Lung (tissue), 12 donors: ENCODE results near the gene DCLK2. TPM values are rescaled to one million over a fixed set of nuclear protein-coding genes. Genes with fewer than 3 reads are reported as not detected.

Experiments
- ATAC-seq: fragments of 200-7000 bp; cut with Tn5 transposase; one replicate; pipeline ENCODE4 v1.9.1; 2020; ENCODE audit warnings: moderate number of reproducible peaks; ENCODE audit not compliant: insufficient read depth, low FRiP score
- DNase-seq, 3 donors: peaks; one replicate each; pipeline ENCODE4 v3.0.0-alpha.2; 2013 to 2017
- H3K27ac ChIP-seq, 2 donors: one replicate each; pipeline ENCODE4 v1.5.1; 2013; ENCODE audit warnings: mild to moderate bottlenecking in 2 of 2, moderate library complexity in 2 of 2, control low read depth in 1 of 2, inconsistent platforms in 1 of 2, low read depth in 1 of 2, low read length in 1 of 2
- H3K27me3 ChIP-seq, 3 donors: one replicate each; pipeline ENCODE4 v1.5.1; 2013; ENCODE audit warnings: low read length in 2 of 3; ENCODE audit not compliant: control insufficient read depth in 3 of 3, insufficient read depth in 3 of 3
- H3K36me3 ChIP-seq, 4 donors: one replicate each; pipeline ENCODE4 v1.5.1; 2013; ENCODE audit warnings: low read length in 4 of 4, mild to moderate bottlenecking in 1 of 4, moderate library complexity in 1 of 4; ENCODE audit not compliant: control insufficient read depth in 4 of 4, insufficient read depth in 4 of 4
- H3K4me1 ChIP-seq, 5 donors: one replicate each; pipeline ENCODE4 v1.5.1; 2013; ENCODE audit warnings: low read length in 5 of 5, mild to moderate bottlenecking in 2 of 5, moderate library complexity in 1 of 5; ENCODE audit not compliant: control insufficient read depth in 5 of 5, insufficient read depth in 5 of 5
- H3K4me3 ChIP-seq: one replicate; pipeline ENCODE4 v1.5.1; 2013; ENCODE audit warnings: mild to moderate bottlenecking, control low read depth, moderate library complexity
- H3K9ac ChIP-seq, 2 donors: one replicate each; pipeline ENCODE4 v1.5.1; 2013; ENCODE audit warnings: low read length in 2 of 2, control low read depth in 1 of 2; ENCODE audit not compliant: insufficient read depth in 1 of 2
- H3K9me3 ChIP-seq, 4 donors: one replicate each; pipeline ENCODE4 v1.5.1; 2013; ENCODE audit warnings: low read length in 3 of 4, mild to moderate bottlenecking in 1 of 4, moderate library complexity in 1 of 4; ENCODE audit not compliant: control insufficient read depth in 4 of 4, insufficient read depth in 3 of 4
- WGBS, 2 donors: extraction: QIAGEN DNeasy Blood & Tissue Kit; methylation state at CpG; one replicate each; pipeline ENCODE4 v1.1.7; 2013; 5-methylcytosine and 5-hydroxymethylcytosine counted together
- polyA plus RNA-seq, 2 donors: library from polyadenylated mRNA; stranded (reverse); fragments of 200-250 nt; gene quantifications; one replicate each; pipeline ENCODE4 v1.2.1, GENCODE V29; 2013
- total RNA-seq, 2 donors: library from RNA; depleted of rRNA in 1 of 2; stranded (reverse); fragments of >200 nt in 1 of 2; gene quantifications; one replicate each; pipeline ENCODE4 v1.2.1, GENCODE V29; 2014 to 2021
- TF ChIP-seq, protein P1 (sequence below): IDR thresholded peaks from 2 replicates; pipeline ENCODE4 v1.5.1; 2012; ENCODE audit warnings: mild to moderate bottlenecking; ENCODE audit errors: control extremely low read depth, extremely low read depth
- donor health status: control.
- donor health status: control.
- donor health status: Bipolar disorder and iron deficiency.
- donor health status: healthy.
- donor health status: DM: yes; HTN: yes; CAD: no.

DCLK2 gene
- total and polyA plus RNA-seq, 4 donors: 1.4 to 11.8 (median 2.7) TPM

DNA sequence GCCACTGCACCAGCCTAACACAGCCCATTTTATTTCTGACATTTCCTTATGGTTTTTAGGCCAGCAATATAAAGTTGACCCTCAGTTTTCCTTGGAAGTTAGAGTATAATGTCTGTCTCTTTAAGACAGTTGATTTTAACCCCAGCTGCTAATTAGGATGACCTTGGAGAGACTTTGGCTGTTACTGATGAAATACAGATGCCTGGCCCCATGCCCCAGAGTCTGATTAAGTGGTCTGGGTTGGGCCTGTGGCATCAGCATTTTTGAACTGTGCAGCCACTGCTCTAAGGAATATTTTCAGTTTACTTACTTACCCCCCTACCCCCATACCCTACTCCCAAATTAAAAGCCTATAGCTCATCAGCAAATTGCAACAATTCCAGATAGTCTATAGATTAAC lies 85.8 kb downstream of the DCLK2 start:
- H3K36me3 ChIP-seq: peaks cover 0 to 3% (median 0%) of the 10 kb centered on the region in 4 donors
- ATAC-seq: no peak
- no peaks in the 10 kb centered on the region for H3K27me3 ChIP-seq
- DNase-seq: peak in 2 of 3 donors; percentile 39
- H3K4me1 ChIP-seq: peaks cover 0 to 14% (median 13%) of the 10 kb centered on the region in 5 donors
- no peaks in the 10 kb centered on the region for H3K9me3 ChIP-seq
- H3K4me3 ChIP-seq: no peak overlapping the region
- H3K9ac ChIP-seq: no peak overlapping the region
- TF ChIP-seq, protein P1, sequence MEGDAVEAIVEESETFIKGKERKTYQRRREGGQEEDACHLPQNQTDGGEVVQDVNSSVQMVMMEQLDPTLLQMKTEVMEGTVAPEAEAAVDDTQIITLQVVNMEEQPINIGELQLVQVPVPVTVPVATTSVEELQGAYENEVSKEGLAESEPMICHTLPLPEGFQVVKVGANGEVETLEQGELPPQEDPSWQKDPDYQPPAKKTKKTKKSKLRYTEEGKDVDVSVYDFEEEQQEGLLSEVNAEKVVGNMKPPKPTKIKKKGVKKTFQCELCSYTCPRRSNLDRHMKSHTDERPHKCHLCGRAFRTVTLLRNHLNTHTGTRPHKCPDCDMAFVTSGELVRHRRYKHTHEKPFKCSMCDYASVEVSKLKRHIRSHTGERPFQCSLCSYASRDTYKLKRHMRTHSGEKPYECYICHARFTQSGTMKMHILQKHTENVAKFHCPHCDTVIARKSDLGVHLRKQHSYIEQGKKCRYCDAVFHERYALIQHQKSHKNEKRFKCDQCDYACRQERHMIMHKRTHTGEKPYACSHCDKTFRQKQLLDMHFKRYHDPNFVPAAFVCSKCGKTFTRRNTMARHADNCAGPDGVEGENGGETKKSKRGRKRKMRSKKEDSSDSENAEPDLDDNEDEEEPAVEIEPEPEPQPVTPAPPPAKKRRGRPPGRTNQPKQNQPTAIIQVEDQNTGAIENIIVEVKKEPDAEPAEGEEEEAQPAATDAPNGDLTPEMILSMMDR: no peak
- H3K27ac ChIP-seq: no peak overlapping the region

DNA sequence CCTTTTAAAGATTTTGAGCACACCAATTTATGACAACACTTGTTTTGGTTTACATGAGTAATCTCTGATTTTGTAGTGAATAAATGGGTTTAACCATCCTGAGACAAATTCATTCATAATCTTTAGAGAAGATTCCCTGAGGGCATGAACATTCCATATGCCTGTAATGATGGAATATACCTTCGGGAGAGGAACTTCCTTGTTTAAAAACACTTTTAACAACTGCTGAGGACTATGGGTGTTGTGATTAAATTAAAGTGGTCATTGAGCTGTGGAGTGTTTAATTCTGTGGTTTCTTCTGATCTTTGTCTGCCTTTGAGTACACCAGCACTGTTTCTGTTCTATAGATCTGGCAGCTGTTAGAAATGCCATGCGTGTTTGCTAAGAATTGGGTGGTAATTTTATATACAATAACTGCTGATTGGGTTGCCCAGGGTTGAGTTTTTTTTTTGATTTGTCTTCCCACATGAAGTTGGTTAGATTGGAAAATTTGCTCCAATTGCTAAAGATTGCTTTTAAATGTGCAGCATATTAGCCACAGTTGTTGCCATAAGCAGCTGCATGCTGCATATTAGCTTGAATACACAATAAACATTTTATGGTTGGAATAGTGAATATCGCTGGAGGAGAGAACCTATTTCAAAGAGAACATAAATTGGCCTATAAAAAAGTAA lies 86.8 kb downstream of the DCLK2 start:
- Histone ChIP-seq H3K27ac (no peak overlapping the region), H3K36me3 (peaks cover 0 to 3% (median 0%) of the 10 kb centered on the region in 4 donors), H3K4me1 (peaks cover 0 to 14% (median 11%) of the 10 kb centered on the region in 5 donors), H3K9ac (no peak overlapping the region), H3K4me3 (no peak overlapping the region), H3K27me3 (no peaks in the 10 kb centered on the region), H3K9me3 (no peaks in the 10 kb centered on the region)
- DNase-seq: peak in 1 of 3 donors; percentile 45
- 70 to 84% methylated on average over 3 of the region's 3 CpGs for WGBS, 2 donors
- no peak for ATAC-seq
- TF ChIP-seq, protein P1: no peak

DNA sequence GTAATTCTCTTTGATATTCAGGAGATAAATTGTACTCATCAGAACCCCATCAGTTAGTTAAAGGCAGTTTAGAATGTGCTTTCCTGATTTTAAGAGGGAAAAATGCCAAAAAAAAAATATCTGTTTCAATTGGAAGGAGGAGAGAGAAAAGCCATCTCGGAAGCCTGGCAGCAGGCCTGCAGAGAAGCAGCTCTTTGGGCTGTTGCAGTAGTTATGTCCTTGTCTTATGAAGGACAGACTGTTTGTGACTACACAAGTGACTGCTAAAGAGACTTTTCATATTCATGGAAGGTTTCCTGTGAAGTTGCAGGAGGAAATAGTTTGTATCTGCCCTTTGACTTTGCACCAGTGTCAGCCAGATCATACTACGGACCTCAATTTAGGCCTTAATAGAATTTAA lies 88.8 kb downstream of the DCLK2 start:
- WGBS, 2 donors: 57 to 75% methylated on average over 2 of the region's 2 CpGs
- no peaks in the 10 kb centered on the region for H3K9me3 ChIP-seq
- TF ChIP-seq, protein P1: no peak
- H3K4me1 ChIP-seq: peaks cover 0 to 11% (median 6%) of the 10 kb centered on the region in 5 donors
- H3K4me3 ChIP-seq: no peak overlapping the region
- no peak overlapping the region for H3K9ac ChIP-seq
- H3K27me3 ChIP-seq: no peaks in the 10 kb centered on the region
- peaks cover 0 to 3% (median 0%) of the 10 kb centered on the region in 4 donors for H3K36me3 ChIP-seq
- ATAC-seq: no peak
- DNase-seq: peak in 1 of 3 donors; percentile 60
- H3K27ac ChIP-seq: peak overlapping the region in 1 of 2 donors; percentile 41
